ENCODE measurements around the gene TMEM62.

TMEM62 gene

DNA sequence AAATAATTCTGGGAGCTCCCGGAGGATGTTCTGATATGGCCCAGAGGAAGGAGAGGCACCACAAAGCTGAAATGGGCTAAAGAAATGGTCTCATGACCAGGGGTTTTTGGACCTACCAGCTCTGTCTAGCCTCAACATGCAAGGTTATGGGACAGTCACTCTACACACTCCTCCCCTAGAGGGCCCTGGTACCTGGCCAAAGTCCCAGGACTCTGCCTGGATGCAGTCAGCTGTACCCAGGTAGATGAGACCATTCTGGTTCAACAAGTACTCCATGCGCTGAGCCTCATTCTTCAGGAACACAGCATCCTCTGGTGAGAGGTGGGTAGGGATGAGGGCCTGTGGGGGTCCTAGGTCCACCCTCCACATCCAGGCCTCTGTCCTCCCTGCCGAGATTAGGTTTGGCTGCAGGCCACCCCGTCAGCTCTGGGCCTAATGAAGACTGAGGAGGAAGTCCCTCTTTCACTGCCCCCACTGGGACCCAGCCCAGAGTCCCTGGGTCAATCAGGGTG is 77.9 kb downstream of the TMEM62 start:
- ATAC-seq (ENCODE audit: low read depth) (no peak), DNase-seq (ENCODE audit: low spot score) (no peak)
- no peak overlapping the region for H3K4me3 ChIP-seq (ENCODE audit: severe bottlenecking)
- no peaks in the 10 kb centered on the region for H3K27me3 ChIP-seq (ENCODE audit: insufficient read depth, poor library complexity, severe bottlenecking)
- no peaks in the 10 kb centered on the region for H3K36me3 ChIP-seq (ENCODE audit: low read depth)
- H3K4me1 ChIP-seq (ENCODE audit: insufficient read depth, poor library complexity, severe bottlenecking), result no peaks in the 10 kb centered on the region
- no peaks in the 10 kb centered on the region for H3K9me3 ChIP-seq (ENCODE audit: severe bottlenecking)
- H3K27ac ChIP-seq (ENCODE audit: poor library complexity, severe bottlenecking), result no peak overlapping the region
- TF ChIP-seq, protein P1, sequence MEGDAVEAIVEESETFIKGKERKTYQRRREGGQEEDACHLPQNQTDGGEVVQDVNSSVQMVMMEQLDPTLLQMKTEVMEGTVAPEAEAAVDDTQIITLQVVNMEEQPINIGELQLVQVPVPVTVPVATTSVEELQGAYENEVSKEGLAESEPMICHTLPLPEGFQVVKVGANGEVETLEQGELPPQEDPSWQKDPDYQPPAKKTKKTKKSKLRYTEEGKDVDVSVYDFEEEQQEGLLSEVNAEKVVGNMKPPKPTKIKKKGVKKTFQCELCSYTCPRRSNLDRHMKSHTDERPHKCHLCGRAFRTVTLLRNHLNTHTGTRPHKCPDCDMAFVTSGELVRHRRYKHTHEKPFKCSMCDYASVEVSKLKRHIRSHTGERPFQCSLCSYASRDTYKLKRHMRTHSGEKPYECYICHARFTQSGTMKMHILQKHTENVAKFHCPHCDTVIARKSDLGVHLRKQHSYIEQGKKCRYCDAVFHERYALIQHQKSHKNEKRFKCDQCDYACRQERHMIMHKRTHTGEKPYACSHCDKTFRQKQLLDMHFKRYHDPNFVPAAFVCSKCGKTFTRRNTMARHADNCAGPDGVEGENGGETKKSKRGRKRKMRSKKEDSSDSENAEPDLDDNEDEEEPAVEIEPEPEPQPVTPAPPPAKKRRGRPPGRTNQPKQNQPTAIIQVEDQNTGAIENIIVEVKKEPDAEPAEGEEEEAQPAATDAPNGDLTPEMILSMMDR (IDR thresholded peaks at IDR 0.05; ENCODE audit: poor library complexity, severe bottlenecking), result no peak

- Histone ChIP-seq H3K27ac (ENCODE audit: poor library complexity, severe bottlenecking) (no peak overlapping the region), H3K27me3 (ENCODE audit: insufficient read depth, poor library complexity, severe bottlenecking) (no peaks in the 10 kb centered on the region), H3K4me3 (ENCODE audit: severe bottlenecking) (no peak overlapping the region), H3K9me3 (ENCODE audit: severe bottlenecking) (no peaks in the 10 kb centered on the region), H3K36me3 (ENCODE audit: low read depth) (no peaks in the 10 kb centered on the region), H3K4me1 (ENCODE audit: insufficient read depth, poor library complexity, severe bottlenecking) (no peaks in the 10 kb centered on the region)
- no peak for ATAC-seq (ENCODE audit: low read depth)
- DNase-seq (ENCODE audit: low spot score), result no peak
- TF ChIP-seq, protein P1 (IDR thresholded peaks at IDR 0.05; ENCODE audit: poor library complexity, severe bottlenecking), result no peak
Observed at GRCh38 chr15:43212299-43212698, 78.9 kb downstream of the TMEM62 start.

- no peaks in the 10 kb centered on the region for H3K4me1 ChIP-seq (ENCODE audit: insufficient read depth, poor library complexity, severe bottlenecking)
- TF ChIP-seq, protein P1 (IDR thresholded peaks at IDR 0.05; ENCODE audit: poor library complexity, severe bottlenecking), result no peak
- H3K9me3 ChIP-seq (ENCODE audit: severe bottlenecking), result no peaks in the 10 kb centered on the region
- H3K4me3 ChIP-seq (ENCODE audit: severe bottlenecking), result no peak overlapping the region
- H3K27me3 ChIP-seq (ENCODE audit: insufficient read depth, poor library complexity, severe bottlenecking), result no peaks in the 10 kb centered on the region
- DNase-seq (ENCODE audit: low spot score) (no peak), ATAC-seq (ENCODE audit: low read depth) (no peak)
- H3K27ac ChIP-seq (ENCODE audit: poor library complexity, severe bottlenecking), result no peak overlapping the region
- H3K36me3 ChIP-seq (ENCODE audit: low read depth), result no peaks in the 10 kb centered on the region
Observed at GRCh38 chr15:43212951-43213350, 79.6 kb downstream of the TMEM62 start.

DNA sequence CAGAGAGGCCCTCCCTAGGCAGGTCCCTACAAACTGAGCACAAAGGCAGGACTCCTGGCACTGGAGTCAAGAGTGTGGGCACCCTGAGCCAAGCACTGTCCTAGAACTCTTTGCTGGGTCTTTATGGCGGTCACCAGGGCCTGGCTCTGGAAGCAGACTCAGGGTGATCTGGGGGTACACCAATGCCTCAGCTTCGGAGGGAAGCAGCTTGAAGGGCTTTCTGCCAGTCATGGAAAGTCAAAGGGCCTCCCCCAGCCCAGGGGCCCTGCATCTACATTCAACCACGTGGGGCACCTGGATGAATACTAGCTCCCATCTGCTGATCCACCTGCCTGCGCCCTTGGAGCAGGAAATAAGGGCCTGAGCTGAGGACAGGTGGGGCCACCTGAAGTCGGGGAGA is 80.1 kb downstream of the TMEM62 start:
- no peaks in the 10 kb centered on the region for H3K9me3 ChIP-seq (ENCODE audit: severe bottlenecking)
- no peaks in the 10 kb centered on the region for H3K27me3 ChIP-seq (ENCODE audit: insufficient read depth, poor library complexity, severe bottlenecking)
- peak; percentile 56 for DNase-seq (ENCODE audit: low spot score)
- no peak overlapping the region for H3K4me3 ChIP-seq (ENCODE audit: severe bottlenecking)
- TF ChIP-seq, protein P1 (IDR thresholded peaks at IDR 0.05; ENCODE audit: poor library complexity, severe bottlenecking), result no peak
- H3K27ac ChIP-seq (ENCODE audit: poor library complexity, severe bottlenecking), result no peak overlapping the region
- H3K36me3 ChIP-seq (ENCODE audit: low read depth), result no peaks in the 10 kb centered on the region
- ATAC-seq (ENCODE audit: low read depth), result no peak
- no peaks in the 10 kb centered on the region for H3K4me1 ChIP-seq (ENCODE audit: insufficient read depth, poor library complexity, severe bottlenecking)

DNA sequence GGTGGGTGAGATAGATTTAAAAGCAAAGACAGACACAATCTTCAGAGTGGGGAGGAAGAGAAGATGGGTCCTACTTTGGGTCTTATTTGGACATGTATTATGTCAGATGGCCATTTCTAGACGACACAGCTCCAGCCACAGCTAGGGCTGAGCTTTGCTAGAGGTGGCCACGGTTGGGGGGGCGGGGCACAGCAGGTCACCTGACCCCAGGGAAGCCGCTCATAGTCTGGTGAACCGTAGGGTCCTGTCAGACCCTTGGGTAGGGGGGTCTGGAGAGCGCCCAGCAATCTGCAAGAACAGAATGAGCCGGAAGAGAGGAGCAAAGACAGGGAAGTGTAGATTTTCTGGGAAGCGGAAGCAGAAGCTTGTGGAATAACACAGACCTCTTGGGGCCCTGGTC is 80.8 kb downstream of the TMEM62 start:
- TF ChIP-seq, protein P1 (IDR thresholded peaks at IDR 0.05; ENCODE audit: poor library complexity, severe bottlenecking), result no peak
- no peaks in the 10 kb centered on the region for H3K36me3 ChIP-seq (ENCODE audit: low read depth)
- no peaks in the 10 kb centered on the region for H3K27me3 ChIP-seq (ENCODE audit: insufficient read depth, poor library complexity, severe bottlenecking)
- no peak overlapping the region for H3K27ac ChIP-seq (ENCODE audit: poor library complexity, severe bottlenecking)
- ATAC-seq (ENCODE audit: low read depth), result no peak
- peaks cover 4% of the 10 kb centered on the region for H3K4me1 ChIP-seq (ENCODE audit: insufficient read depth, poor library complexity, severe bottlenecking)
- peak; percentile 68 for DNase-seq (ENCODE audit: low spot score)
- no peaks in the 10 kb centered on the region for H3K9me3 ChIP-seq (ENCODE audit: severe bottlenecking)
- H3K4me3 ChIP-seq (ENCODE audit: severe bottlenecking), result no peak overlapping the region
